ENCODE results near the gene TMEM175. TPM values are rescaled to one million over a fixed set of nuclear protein-coding genes. Genes with fewer than 3 reads are reported as not detected.

The TMEM175 gene
- total RNA-seq, 2 experiments from 2014 or later, result 51.3 to 57.7 TPM

GRCh38 chr4:947491-947971, 15.3 kb downstream of the TMEM175 start:
- no peaks in the 10 kb centered on the region for H3K9me3 ChIP-seq (ENCODE audit: control insufficient read depth in 1 of 2, insufficient read depth in 1 of 2, low read length in 2 of 2)
- Mint-ChIP-seq H3K4me3 (no peak overlapping the region), H3K4me1 (ENCODE audit: low read depth) (no peaks in the 10 kb centered on the region), H3K9me3 (no peaks in the 10 kb centered on the region), H3K27ac (no peak overlapping the region), H3K27me3 (no peaks in the 10 kb centered on the region), H3K36me3 (ENCODE audit: low read depth) (peaks cover 8% of the 10 kb centered on the region)
- DNase-seq (no peak), ATAC-seq (ENCODE audit: poor library complexity) (no peak)
- H3K4me3 ChIP-seq (ENCODE audit: low read length), result no peak overlapping the region
- TF ChIP-seq, protein P1, sequence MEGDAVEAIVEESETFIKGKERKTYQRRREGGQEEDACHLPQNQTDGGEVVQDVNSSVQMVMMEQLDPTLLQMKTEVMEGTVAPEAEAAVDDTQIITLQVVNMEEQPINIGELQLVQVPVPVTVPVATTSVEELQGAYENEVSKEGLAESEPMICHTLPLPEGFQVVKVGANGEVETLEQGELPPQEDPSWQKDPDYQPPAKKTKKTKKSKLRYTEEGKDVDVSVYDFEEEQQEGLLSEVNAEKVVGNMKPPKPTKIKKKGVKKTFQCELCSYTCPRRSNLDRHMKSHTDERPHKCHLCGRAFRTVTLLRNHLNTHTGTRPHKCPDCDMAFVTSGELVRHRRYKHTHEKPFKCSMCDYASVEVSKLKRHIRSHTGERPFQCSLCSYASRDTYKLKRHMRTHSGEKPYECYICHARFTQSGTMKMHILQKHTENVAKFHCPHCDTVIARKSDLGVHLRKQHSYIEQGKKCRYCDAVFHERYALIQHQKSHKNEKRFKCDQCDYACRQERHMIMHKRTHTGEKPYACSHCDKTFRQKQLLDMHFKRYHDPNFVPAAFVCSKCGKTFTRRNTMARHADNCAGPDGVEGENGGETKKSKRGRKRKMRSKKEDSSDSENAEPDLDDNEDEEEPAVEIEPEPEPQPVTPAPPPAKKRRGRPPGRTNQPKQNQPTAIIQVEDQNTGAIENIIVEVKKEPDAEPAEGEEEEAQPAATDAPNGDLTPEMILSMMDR (IDR thresholded peaks at IDR 0.05), result no peak
- H3K4me1 ChIP-seq (ENCODE audit: insufficient read depth, low read length), result peaks cover 5% of the 10 kb centered on the region
- H3K36me3 ChIP-seq (ENCODE audit: insufficient read depth, low read length), result no peaks in the 10 kb centered on the region
- ChIA-PET CTCF (no interaction called here), POLR2A (no interaction called here)
- no peak overlapping the region for H3K27ac ChIP-seq (ENCODE audit: low read depth in 1 of 2, low read length in 2 of 2)
- H3K27me3 ChIP-seq (ENCODE audit: control insufficient read depth in 1 of 2, insufficient read depth in 2 of 2, low read length in 2 of 2), result no peaks in the 10 kb centered on the region
- intact Hi-C loops (cut with DNase I, micrococcal nuclease), result no loop called here

DNA sequence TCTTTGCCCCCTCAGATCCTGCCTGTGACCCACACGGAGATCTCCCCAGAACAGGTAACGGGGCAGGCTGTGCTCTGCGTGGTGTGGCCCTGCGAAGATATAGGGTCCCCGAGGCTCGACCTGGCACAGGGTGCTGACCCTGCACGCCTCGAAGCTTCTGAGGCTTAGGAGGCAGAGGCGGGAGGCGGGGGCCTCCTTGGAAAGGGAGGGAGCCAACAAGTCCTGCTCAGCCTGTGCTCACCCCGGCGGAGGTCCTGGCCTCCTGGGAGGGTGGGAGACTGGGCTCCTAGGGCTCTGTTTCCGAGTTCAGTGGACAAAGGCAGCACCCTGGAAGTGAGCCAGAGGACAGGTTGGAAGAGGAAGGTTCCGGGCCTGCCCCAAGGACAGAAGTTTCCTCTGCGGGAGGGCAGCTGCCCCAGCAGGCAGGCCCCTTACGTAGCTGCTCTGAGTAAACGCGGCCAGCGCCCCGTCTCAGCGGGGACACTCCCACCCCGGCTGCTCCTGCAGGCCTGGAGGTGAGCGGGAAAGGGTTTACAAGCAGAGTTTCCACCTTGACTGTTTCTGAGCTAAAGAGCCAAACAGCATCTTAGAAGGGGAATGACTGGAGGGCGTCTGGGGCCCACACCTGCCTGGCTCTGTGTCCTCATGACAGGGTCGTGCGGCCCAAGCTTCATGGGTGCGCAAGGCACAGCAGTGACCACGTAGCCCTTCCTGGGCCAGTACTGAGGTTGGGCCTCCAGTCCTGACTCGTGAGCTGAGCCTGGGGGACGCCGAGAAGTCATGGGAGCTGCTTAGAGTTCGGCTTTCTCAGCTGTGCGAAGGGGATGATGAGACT, 16.1 kb downstream of the TMEM175 start:
- H3K4me1 ChIP-seq (ENCODE audit: insufficient read depth, low read length), result peaks cover 5% of the 10 kb centered on the region
- ChIA-PET CTCF (no interaction called here), POLR2A (no interaction called here)
- Mint-ChIP-seq H3K4me1 (ENCODE audit: low read depth) (no peaks in the 10 kb centered on the region), H3K36me3 (ENCODE audit: low read depth) (peaks cover 12% of the 10 kb centered on the region), H3K27me3 (no peaks in the 10 kb centered on the region), H3K4me3 (no peak overlapping the region), H3K9me3 (no peaks in the 10 kb centered on the region), H3K27ac (no peak overlapping the region)
- intact Hi-C loops (cut with DNase I, micrococcal nuclease), result no loop called here
- H3K36me3 ChIP-seq (ENCODE audit: insufficient read depth, low read length), result peaks cover 2% of the 10 kb centered on the region
- TF ChIP-seq, protein P1 (IDR thresholded peaks at IDR 0.05), result no peak
- H3K9me3 ChIP-seq (ENCODE audit: control insufficient read depth in 1 of 2, insufficient read depth in 1 of 2, low read length in 2 of 2), result no peaks in the 10 kb centered on the region
- ATAC-seq (ENCODE audit: poor library complexity) (no peak), DNase-seq (peak in 1 of 14 experiments; percentile 6)
- no peaks in the 10 kb centered on the region for H3K27me3 ChIP-seq (ENCODE audit: control insufficient read depth in 1 of 2, insufficient read depth in 2 of 2, low read length in 2 of 2)
- no peak overlapping the region for H3K4me3 ChIP-seq (ENCODE audit: low read length)
- no peak overlapping the region for H3K27ac ChIP-seq (ENCODE audit: low read depth in 1 of 2, low read length in 2 of 2)

DNA sequence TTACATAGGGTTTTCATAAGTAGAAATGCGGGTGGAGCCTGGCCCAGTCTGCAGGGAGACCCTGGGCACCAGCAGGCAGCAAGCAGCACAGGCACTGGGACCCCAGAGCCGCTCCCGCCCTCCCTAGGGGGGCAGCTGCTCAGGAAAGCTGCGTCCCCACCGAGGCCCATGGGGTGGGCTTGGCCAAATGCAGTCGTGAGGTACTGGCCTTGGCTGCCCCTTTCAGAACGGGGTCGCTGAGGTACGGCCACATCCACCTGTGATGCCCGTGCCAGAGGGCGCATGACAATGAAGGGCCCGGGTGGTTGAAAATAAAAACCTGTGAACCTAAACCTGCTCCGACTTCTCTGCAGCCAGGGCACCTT, 16.7 kb downstream of the TMEM175 start:
- no peak overlapping the region for H3K4me3 Mint-ChIP-seq

More for the DNA sequence above, 16.7 kb downstream of the TMEM175 start:
- Mint-ChIP-seq H3K36me3 (ENCODE audit: low read depth) (peaks cover 14% of the 10 kb centered on the region), H3K27ac (no peak overlapping the region), H3K4me1 (ENCODE audit: low read depth) (no peaks in the 10 kb centered on the region), H3K9me3 (no peaks in the 10 kb centered on the region), H3K27me3 (no peaks in the 10 kb centered on the region)
- no peak for ATAC-seq (ENCODE audit: poor library complexity)
- DNase-seq, result no peak
- H3K4me3 ChIP-seq (ENCODE audit: low read length), result no peak overlapping the region
- peaks cover 5% of the 10 kb centered on the region for H3K36me3 ChIP-seq (ENCODE audit: insufficient read depth, low read length)
- H3K4me1 ChIP-seq (ENCODE audit: insufficient read depth, low read length), result peaks cover 5% of the 10 kb centered on the region
- H3K9me3 ChIP-seq (ENCODE audit: control insufficient read depth in 1 of 2, insufficient read depth in 1 of 2, low read length in 2 of 2), result no peaks in the 10 kb centered on the region
- intact Hi-C loops (cut with DNase I, micrococcal nuclease), result no loop called here
- H3K27ac ChIP-seq (ENCODE audit: low read depth in 1 of 2, low read length in 2 of 2), result no peak overlapping the region
- CTCF ChIA-PET, result no interaction called here
- POLR2A ChIA-PET, result no interaction called here
- H3K27me3 ChIP-seq (ENCODE audit: control insufficient read depth in 1 of 2, insufficient read depth in 2 of 2, low read length in 2 of 2), result no peaks in the 10 kb centered on the region
- TF ChIP-seq, protein P1 (IDR thresholded peaks at IDR 0.05), result no peak

All from CD4-positive, alpha-beta T cell (primary cell).